Mesodermal cell (in vitro differentiated cells): Measurements from ENCODE around the gene RNLS.

ENCODE experiments used
- H3K27ac ChIP-seq: 2 replicates; pipeline ENCODE4 v1.7.0; 2013; ENCODE audit warnings: mild to moderate bottlenecking, low read depth, low read length, moderate library complexity; ENCODE audit not compliant: severe bottlenecking
- H3K36me3 ChIP-seq: 2 replicates; pipeline ENCODE4 v1.7.1; 2013; ENCODE audit warnings: mild to moderate bottlenecking, low read length, moderate library complexity; ENCODE audit not compliant: control insufficient read depth, insufficient read depth
- H3K4me1 ChIP-seq: one replicate; pipeline ENCODE4 v1.7.1; 2013; ENCODE audit warnings: mild to moderate bottlenecking, low read length; ENCODE audit not compliant: insufficient read depth, control insufficient read depth, poor library complexity, severe bottlenecking
- H3K4me3 ChIP-seq: 2 replicates; pipeline ENCODE4 v1.7.0; 2013; ENCODE audit warnings: low read length, control low read depth, mild to moderate bottlenecking; ENCODE audit not compliant: insufficient read depth, poor library complexity, severe bottlenecking; ENCODE audit errors: extremely low read depth
- H3K9me3 ChIP-seq: 2 replicates; pipeline ENCODE4 v1.7.1; 2013; ENCODE audit warnings: mild to moderate bottlenecking, low read length, moderate library complexity; ENCODE audit not compliant: control insufficient read depth
- WGBS, 2 experiments: methylation state at CpG; one replicate each; pipeline ENCODE4 v1.1.5; 2013; ENCODE audit warnings: missing lambda C conversion rate in 2 of 2; ENCODE audit not compliant: insufficient coverage in 2 of 2; 5-methylcytosine and 5-hydroxymethylcytosine counted together

RNLS gene

GRCh38 chr10:88413412-88413811, 169.7 kb downstream of the RNLS start:
- H3K27ac ChIP-seq = no peak overlapping the region
- WGBS, 2 experiments = 88 to 90% methylated on average over 1 to 2 of the region's 3 CpGs
- H3K9me3 ChIP-seq = no peaks in the 10 kb centered on the region
- no peak overlapping the region for H3K4me3 ChIP-seq
- no peaks in the 10 kb centered on the region for H3K36me3 ChIP-seq
- H3K4me1 ChIP-seq = no peaks in the 10 kb centered on the region

DNA sequence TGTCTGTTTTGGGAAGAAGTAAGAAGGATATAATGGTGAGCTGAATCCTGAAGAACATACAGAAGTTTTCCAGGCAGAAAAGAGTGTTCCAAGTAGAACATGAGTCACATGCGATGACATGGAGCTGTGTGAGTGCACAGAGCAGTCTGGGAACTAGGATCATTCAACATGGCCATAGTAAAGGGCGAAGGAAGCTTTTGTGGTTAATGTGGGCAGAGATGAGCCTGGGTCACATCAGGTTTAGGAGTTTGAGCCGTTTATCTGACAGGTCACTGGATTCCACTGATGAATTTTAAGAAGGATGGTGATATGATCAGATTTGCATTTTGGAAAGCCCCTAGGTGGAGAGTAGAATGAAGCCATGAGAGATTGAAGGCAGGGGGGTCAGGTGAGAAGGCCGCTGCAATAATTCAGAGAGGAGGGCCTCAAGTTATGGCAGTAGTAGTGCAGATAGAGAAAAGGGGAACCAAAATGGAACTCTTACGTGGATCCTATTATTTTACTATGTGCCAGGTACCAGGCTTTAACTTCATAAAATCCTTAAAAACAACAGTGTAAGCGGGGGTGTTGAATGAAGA, 171.3 kb downstream of the RNLS start:
- 94% methylated on average over 2 to 4 of the region's 6 CpGs for WGBS, 2 experiments

DNA sequence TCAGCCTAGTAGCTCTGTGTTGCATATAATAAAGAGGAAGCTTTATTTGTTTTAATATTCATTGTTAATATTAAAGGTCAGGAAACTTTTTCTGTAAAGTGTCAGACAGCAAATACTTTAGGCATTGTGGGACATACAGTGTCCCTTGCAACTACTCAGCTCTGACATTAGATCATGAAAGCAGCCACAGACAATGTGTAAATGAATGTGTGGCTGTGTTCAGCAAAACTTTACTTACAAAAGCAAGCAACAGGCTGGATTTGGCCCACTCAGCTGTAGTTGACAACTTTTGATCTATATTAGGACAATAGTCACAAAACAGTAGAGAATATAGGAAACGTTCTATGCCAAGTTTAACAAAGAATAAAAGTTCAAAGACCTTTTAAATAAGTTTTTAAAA, 173.3 kb downstream of the RNLS start:
- H3K9me3 ChIP-seq = no peaks in the 10 kb centered on the region
- WGBS, 2 experiments = no CpG with 5 or more reads among the region's 1 CpG
- no peaks in the 10 kb centered on the region for H3K36me3 ChIP-seq
- H3K4me1 ChIP-seq = no peaks in the 10 kb centered on the region
- no peak overlapping the region for H3K4me3 ChIP-seq
- no peak overlapping the region for H3K27ac ChIP-seq

More for the DNA sequence above, 171.3 kb downstream of the RNLS start:
- no peak overlapping the region for H3K27ac ChIP-seq
- H3K36me3 ChIP-seq = no peaks in the 10 kb centered on the region
- H3K4me3 ChIP-seq = no peak overlapping the region
- no peaks in the 10 kb centered on the region for H3K9me3 ChIP-seq
- H3K4me1 ChIP-seq = no peaks in the 10 kb centered on the region

DNA sequence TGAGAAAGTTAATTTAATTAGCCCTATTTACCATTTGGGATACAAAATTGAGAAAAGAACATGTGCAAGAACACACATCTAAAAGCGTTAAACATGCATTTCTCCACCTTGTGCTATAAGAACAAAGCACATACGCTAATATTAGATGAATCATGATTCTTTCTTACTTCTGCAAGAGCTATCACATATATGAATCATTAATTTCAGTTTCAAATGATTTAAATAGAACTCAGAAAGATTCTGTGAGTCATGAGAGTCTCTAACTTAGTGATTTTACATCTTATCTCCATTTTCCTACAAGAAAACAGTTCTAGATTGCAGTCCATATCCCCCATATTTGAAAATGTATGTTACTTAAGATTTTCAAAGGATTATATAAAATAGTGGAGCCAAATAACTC, 173.9 kb downstream of the RNLS start:
- no peaks in the 10 kb centered on the region for H3K4me1 ChIP-seq
- H3K36me3 ChIP-seq = no peaks in the 10 kb centered on the region
- H3K27ac ChIP-seq = no peak overlapping the region
- no peak overlapping the region for H3K4me3 ChIP-seq
- WGBS, 2 experiments = no CpG with 5 or more reads among the region's 2 CpGs
- H3K9me3 ChIP-seq = no peaks in the 10 kb centered on the region

DNA sequence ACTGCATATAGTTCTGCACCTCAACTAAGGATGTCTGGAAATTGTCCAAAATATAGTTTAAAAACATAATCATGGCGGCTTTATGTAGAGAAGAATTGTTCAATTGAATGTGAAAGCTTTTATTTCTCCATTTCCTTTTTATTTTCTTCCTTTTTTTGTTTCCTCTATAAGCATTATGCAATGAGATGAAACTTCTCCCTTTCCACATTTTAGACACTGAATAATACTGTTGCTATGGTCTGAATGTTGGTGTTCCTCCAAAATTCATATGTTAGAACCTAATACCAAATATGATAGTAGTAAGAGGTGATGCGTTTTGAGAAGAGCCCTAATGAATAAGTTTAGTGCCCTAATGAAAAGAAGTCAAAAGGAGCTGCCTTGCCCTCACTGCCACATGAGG, 175.0 kb downstream of the RNLS start:
- no CpG with 5 or more reads among the region's 2 CpGs for WGBS, 2 experiments

GRCh38 chr10:88404133-88404532, 179.0 kb downstream of the RNLS start:
- Histone ChIP-seq H3K27ac (no peak overlapping the region), H3K9me3 (no peaks in the 10 kb centered on the region), H3K4me1 (no peaks in the 10 kb centered on the region), H3K36me3 (no peaks in the 10 kb centered on the region), H3K4me3 (no peak overlapping the region)
- no CpG with 5 or more reads among the region's 2 CpGs for WGBS, 2 experiments

More for the DNA sequence above, 175.0 kb downstream of the RNLS start:
- Histone ChIP-seq H3K4me1 (no peaks in the 10 kb centered on the region), H3K4me3 (no peak overlapping the region), H3K9me3 (no peaks in the 10 kb centered on the region), H3K36me3 (no peaks in the 10 kb centered on the region), H3K27ac (no peak overlapping the region)

DNA sequence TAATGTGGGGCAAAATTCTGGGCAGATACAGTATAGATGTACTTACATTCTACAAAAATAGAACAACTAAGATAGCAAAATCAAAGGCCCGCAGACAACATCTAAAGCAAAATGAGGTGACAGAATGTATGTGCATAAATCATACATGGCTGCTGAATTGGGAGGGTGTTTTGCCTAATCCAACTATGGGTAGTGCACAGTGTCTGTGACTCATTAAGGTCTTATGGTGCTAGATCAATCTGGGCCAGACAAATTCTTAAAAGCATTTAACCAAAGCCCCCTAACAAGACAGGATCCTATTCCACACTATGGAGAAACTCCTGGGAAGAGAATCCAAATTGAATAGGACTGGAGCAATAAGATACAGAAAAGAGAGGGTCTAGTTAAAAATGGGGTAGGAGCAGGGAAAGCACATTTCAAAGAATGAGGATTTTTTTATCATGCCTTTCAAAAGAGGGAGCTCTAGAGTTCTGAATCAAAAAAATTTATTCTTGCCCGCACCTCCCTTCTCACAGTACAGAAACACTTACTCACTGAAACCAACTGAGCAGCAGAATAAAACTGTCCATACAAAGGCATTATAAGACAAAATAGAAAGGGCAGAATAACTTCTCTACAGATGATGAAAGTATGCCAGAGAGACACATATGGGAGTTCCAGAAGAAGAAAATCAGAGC, 181.3 kb downstream of the RNLS start:
- peaks cover 4% of the 10 kb centered on the region for H3K9me3 ChIP-seq
- H3K4me3 ChIP-seq = no peak overlapping the region
- H3K36me3 ChIP-seq = no peaks in the 10 kb centered on the region
- H3K4me1 ChIP-seq = no peaks in the 10 kb centered on the region
- WGBS, 2 experiments = 86% methylated on average over 1 of the region's 2 CpGs; no CpG with 5 or more reads in 1 of the 2 experiments
- H3K27ac ChIP-seq = no peak overlapping the region

GRCh38 chr10:88399240-88399639, 183.9 kb downstream of the RNLS start:
- H3K4me3 ChIP-seq = no peak overlapping the region
- WGBS, 2 experiments = no CpG with 5 or more reads among the region's 3 CpGs
- no peaks in the 10 kb centered on the region for H3K36me3 ChIP-seq
- H3K4me1 ChIP-seq = no peaks in the 10 kb centered on the region
- H3K27ac ChIP-seq = no peak overlapping the region
- peaks cover 13% of the 10 kb centered on the region for H3K9me3 ChIP-seq

DNA sequence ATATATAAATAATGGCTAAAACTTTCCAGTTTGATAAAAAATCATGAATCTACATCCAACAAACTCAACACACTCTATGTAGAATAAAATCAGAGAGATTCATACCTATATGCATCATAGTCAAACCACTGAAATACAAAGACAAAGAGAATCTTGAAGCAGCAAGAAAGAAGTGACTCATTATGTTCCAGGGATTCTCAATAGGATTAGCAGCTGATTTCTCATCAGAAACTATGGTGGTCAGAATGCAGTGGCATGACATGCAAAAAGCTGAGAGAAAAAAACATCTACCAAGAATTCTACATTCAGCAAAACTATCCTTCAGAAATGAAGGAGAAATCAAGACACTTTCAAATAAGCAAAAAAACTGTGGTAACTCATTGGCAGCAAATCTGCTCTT, 187.4 kb downstream of the RNLS start:
- no peak overlapping the region for H3K4me3 ChIP-seq
- H3K27ac ChIP-seq = no peak overlapping the region
- peaks cover 13% of the 10 kb centered on the region for H3K9me3 ChIP-seq
- H3K36me3 ChIP-seq = no peaks in the 10 kb centered on the region
- H3K4me1 ChIP-seq = no peaks in the 10 kb centered on the region

DNA sequence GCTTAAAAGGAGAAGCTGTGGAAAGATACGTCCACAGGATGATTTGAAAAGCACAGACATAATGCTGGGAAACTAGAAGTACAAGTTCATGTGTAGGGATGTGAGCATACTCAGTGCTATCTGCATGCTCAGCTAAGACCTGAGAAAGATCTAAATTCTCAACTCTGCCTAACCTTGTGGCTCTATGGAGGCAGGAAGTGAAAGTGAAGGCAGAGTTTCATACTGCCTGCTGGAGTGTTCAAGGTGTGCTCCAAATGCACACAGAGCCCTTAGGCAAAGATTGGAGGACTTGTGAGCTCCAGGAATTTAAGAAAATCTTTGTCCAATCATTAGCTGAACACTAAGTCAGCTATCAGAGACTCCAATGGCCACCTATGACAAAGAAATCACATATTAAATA, 190.9 kb downstream of the RNLS start:
- Histone ChIP-seq H3K27ac (no peak overlapping the region), H3K36me3 (no peaks in the 10 kb centered on the region), H3K4me3 (no peak overlapping the region), H3K4me1 (no peaks in the 10 kb centered on the region), H3K9me3 (peaks cover 10% of the 10 kb centered on the region)
- 92 to 100% methylated on average over 1 of the region's 1 CpG for WGBS, 2 experiments

- Histone ChIP-seq H3K4me3 (no peak overlapping the region), H3K36me3 (no peaks in the 10 kb centered on the region), H3K9me3 (no peaks in the 10 kb centered on the region), H3K4me1 (no peaks in the 10 kb centered on the region), H3K27ac (no peak overlapping the region)
- 69 to 78% methylated on average over 1 to 2 of the region's 4 CpGs for WGBS, 2 experiments
Observed at GRCh38 chr10:88390041-88390440, 193.1 kb downstream of the RNLS start.
